Activated naive CD8-positive, alpha-beta T cell treated with anti-CD3 and anti-CD28 coated beads, Interleukin-2, amount 50 U/mL, for 16 hours (primary cell): ENCODE data around the gene RBP5.

Source experiments
- DNase-seq: peaks from one replicate; pipeline ENCODE4 v3.0.0-alpha.2; 2020; ENCODE audit warnings: low read depth, low spot score

Gene RBP5

DNA sequence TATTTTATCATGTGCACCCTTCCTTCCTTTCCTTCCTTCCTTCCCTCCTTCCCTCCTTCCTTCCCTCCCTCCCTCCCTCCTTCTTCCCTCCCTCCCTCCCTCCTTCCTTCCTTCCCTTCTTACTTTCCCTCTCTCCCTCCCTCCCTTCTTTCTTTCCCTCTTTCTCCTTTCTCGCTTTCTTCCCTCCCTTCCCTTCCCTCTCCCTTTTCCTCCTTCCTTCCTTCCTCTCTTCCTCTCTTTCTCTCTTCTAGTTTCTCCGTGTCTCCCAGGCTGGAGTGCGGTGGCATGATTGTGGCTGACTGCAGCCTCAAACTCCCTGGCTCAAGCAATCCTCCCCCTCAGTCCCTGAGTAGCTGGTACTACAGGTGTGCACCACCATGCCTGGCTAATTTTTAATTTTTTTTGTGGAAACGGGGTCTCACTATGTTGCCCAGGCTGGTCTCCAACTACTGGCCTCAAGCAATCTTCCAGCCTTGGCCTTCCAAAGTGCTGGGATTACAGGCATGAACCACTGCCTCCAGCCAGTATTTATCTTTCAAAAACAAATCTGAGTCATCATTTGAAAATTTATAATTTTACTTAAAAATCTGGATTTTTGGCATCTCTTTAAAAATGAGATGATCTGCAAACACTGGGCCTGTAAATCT, 27.5 kb downstream of the RBP5 start:
- DNase-seq = no peak

DNA sequence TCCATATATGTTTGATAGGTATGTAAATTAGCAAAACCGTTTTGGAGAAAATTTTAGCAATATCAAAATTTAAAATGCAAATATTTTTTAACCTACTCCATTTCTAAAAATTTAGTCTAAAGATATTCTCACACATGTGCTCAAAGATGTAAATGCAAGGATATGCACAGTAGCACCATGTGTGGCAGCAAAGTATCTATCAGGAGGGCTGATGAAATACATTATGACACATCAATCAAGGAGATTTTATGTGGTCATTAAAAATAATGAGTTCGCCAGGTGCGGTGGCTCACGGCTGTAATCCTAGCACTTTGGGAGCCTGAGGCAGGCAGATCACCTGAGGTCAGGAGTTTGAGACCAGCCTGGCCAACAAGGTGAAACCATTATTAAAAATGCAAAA, 28.4 kb downstream of the RBP5 start:
- no peak for DNase-seq

DNA sequence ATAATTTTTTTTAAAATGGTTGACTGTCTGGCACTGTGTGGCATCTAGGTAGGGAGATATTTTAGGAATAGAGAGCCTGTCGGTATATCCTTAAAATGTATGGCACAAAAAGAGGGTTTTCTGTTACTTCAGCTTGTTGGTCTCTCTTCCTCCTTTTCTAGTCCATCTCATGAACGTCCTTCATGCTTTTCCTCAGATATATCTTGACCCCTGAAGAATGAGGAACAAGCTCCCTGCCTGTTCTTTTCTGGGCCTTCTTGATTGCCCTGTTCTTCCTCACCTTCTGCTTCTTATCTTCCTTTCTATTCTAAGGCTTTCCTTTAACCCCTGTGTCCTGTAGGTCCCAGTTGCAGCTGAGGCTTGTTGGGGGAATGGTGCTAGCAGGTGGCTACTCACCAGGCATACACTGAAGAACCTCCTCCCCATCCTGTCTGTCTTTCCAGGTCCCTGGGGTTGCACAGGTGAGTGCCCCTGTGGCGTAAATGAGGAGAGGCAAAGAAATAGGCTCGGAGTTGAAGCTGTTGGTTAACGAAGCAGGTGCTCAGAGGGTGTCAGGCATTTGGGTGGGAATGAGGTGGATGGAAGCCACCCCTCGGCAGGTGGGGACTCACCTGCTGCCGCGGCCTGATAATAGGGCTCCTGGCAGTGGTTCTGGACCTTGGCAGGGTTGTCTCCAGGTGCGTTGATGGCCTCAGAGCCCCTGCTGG, 29.2 kb downstream of the RBP5 start:
- DNase-seq = no peak

DNA sequence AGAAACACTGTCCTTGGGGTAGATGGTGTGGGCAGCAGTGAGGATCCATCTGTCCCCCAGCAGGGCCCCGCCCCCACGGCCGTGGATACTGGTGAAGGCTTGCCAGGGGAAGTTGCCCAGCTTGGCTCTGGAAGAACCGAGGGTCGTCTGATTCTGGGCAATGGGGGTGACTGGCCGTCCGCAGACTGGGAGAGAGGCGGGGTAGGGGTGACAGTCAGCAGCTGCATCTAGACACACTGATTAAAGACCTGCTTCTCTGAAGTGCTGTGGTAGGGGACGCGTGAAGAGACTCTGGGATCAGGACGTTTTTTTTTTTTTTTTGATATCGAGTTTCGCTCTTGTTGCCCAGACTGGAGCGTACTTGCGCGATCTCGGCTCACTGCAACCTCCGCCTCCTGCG, 31.7 kb downstream of the RBP5 start:
- no peak for DNase-seq

DNA sequence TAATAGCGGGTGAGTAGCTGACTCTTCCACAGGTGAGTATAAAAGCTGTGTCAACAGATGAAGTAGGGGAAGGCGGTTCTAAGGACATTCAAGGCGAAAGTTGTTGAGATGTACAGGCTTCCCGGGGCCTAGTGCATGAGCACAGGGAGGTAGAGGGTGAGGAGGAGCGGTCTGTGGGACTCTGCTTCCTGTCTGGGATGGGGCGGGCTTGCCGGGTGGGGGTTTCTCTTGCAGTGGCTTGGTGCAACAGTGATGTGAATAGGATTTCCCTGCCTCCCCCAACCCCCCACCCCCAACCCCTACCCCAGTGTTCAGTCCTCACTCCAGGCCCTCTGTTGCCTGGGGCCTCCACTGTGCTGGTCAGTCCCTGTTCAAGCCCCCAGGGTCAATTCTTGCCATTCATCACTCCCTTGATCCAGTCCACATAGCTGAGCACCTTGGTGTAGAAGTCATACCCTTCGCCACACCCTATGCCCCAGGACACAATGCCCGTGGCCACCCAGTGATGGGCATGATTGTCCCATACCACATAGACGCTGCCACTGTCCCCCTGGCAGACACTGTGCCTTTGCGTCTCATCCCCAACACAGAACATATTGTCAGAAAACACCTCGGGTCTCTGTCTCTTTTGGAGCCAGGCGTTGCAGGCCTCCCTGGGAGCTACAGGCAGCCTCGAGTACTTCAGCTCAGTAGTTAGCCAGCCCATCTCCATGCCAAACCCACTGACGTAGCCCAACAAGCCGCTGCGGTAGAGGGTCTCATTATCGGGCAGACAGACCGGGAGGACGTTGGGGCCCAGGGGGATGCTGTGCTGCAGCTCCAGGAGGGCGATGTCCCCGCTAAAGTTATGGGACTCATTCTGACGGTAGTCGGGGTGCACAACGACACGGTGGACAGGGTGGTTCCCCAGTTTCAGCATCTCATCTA, 32.4 kb downstream of the RBP5 start:
- DNase-seq = no peak

DNA sequence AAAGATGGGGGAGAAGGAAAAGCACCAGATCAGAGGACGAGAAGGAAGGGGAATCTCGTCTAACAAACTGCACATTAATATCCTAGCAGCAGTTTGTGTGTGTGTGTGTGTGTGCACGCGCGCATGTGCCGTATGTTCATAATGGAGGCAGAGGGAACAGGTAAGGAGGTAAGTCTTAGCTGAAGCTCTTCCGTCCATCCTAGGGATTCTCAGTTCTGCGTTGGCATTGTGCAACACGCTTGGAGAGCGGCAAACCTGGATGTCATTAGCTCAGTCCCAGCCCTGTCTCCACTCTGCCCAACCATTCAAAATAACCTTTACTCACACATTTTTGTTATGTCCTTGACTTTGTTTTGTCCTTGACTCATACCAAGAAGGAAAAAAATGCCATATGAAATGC, 34.8 kb downstream of the RBP5 start:
- no peak for DNase-seq

DNA sequence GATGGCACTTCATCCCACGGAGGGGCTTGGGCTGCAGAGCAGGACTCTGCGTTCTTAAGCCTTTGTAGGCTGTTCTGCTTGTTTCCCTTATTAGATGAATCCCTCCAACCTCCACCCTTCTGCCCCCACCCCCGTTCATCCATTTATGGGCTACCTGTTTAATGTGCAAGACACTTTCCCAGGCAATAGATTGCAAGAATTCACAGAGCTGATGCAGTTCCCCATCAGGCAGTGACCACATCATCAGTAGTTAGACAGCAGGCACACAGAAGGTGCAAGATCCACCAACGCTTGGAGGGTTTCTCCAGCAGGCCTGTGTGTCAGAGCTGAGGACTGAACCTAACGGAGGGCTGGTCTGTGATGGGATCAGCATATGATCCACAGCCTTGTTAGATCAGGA, 35.2 kb downstream of the RBP5 start:
- no peak for DNase-seq

DNA sequence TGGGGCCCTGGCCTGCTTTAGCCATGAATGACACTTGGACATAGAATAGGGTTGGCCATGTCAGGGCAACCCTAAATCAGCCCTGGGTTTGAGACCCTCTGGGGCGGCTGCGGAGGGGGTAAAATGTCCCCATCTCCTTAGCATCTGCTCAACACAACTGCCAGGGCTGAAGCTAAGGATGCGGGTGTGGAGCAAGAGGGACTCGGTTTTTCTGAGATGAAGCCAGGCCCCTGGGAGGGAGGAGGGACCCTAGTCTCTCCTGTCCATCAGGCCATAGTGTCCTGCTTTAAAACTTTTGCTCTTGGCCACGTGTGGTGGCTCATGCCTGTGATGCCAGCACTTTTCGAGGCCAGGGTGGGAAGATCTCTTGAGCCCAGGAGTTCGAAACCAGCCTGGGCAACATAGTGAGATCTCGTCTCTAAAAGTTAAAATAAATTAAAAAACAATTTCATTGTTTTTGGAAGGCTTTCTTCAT, 35.7 kb downstream of the RBP5 start:
- no peak for DNase-seq

DNA sequence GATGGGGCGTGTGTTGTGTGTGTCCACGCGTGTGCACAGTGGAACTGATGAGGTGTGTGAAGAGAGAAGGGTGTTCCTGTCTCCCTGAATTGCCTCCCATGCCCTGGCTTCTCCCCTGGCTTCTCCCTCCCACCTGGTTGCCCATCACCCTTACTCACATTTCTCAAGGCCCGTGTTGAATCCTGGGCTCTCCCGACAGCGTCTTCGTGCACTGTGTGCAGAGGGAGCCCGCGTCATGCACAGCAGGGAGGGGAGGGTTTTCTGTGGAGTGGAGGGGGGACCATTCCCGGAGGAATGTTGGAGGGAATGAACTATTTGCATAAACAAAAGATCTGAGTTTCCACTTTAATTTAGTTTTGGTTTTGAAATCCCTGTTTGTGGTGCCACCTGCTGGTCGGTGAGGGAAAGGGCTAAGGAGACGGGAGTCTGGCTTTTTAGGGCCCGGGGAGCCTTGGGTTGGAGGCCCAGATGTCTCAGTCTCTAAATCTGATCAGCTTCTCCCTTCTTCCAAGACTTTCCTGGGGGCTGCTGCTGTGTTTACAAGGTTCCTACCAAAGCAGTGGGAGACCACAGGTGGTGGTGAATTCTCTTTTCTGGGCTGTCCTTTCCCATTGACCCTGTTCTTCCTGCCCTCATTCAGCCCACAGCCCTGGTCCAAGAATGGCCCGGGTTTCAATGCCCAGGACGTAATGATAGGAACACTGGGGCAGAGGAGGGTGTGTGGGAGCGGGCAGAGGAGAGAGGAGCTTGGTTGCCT, 36.3 kb downstream of the RBP5 start, which contains the start of gene C1R:
C1R (minus strand) TSS at position 217 of the 757 bp plus-strand sequence; CDS start at position 160, 57 bp downstream.
- peak; percentile 49 for DNase-seq

DNA sequence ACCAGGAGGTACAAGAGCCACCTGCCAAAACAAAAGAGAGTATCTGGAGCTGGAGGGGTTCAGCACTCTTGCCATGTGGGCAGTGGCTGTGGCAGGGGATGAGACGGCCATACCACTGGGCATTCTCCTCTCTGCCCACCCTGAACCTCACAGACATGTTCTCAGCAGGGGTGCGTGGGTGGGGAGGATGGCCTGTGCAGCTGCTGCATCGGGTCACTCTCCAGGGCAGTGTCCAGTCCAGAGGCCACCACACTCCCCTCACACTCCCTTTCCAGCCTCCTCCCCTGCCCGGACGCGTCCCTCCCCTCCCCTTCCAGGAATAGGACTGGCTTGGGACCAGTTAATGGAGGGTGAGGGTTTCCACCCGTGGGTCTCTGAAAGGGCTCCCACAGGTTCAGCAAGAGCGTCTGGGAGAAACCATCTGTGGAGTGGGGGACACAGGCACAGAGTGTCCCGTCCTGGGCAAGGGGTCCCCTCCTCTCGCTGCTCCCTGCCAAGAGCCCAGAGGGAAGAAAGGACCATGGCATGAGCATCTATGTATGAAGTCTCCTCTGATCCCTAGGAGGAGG, 36.9 kb downstream of the RBP5 start:
- DNase-seq = no peak

DNA sequence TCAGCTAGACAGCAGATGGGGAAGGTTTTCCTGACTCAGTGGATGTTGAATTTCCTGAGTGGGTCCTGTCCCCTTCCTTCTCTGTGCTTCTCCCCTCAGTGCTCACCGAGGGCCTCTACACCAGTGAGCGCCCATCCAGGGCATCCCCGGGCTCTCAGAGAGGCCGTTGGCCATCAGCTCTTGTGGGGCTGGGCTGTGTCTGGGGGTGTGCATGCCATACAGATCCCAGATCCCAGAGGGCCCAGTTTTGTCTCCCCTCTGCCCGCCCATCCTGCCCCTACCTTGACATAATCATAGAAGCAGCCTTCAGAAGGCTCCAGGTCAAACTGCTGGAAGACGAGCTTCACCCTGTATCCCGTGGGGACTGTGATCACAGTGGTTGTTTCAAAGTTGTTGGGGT, 37.5 kb downstream of the RBP5 start:
- DNase-seq = no peak

DNA sequence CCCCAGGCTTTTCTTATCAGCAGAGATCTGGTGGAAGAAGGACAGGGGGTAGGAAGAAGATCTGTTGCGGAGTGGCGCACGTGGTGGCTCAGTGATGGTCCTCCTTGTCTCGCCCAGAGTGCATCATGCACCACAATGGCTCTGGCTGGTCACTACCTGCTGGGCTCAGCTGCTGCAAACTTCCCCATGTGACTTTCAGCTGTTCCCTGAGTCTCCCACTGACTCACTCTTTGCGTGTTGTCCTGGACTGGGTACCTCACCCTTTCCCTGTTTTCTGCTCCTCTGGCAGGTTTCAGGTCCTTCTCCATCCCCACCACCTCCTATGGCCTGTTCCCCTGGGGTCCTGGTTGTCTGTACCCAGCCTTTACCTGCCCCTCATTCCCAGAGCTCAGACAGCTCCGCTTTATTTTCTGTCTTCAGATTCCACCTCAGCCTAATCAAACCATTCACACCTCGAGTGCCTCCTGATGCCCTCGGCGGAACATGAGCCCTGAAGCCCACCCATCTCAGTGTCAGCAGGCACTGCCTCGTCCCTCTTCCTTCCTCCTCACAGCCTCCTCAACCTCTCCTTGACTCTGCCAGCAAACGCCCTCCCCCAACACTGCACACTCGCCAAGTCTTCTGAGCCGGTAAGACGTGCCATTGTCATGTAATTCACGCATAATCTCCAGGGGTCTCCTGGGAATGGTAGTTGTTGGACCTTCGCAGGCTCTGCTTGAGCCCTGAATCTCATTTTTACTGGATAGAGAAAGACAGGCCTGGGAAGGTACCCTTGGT, 38.3 kb downstream of the RBP5 start:
- DNase-seq = no peak

DNA sequence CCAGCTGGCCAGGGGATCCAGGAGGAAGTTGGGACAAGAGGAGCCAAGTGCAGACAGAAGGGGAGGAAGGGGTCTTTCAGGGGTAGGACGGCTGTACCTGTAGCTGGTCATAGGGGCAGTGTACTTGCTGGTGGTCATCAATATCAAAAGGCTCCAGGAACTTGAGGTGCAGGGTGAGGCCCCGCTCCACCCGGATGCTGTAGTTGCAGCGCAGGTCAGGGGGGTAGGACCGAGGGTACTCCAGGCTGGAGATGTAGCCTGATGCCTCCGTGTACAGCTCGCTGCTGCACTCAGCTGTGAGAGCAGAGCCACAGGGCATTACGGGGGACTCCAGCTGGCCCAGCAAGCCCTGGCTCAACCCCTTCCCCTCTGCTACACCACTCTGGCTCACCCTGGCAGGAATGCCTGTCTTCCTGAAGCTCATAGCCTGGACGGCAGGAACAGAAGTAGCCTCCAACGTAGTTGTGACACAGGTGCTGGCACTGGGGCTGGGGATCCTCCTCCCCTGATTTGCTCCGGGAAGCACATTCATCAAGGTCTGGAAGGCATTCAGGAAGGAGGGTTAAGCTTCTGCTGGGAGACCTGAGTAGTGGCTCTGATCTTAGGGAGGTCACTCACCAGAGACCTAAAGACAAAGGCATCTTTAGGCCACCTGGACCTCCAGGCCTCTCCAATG, 39.4 kb downstream of the RBP5 start:
- DNase-seq = no peak

DNA sequence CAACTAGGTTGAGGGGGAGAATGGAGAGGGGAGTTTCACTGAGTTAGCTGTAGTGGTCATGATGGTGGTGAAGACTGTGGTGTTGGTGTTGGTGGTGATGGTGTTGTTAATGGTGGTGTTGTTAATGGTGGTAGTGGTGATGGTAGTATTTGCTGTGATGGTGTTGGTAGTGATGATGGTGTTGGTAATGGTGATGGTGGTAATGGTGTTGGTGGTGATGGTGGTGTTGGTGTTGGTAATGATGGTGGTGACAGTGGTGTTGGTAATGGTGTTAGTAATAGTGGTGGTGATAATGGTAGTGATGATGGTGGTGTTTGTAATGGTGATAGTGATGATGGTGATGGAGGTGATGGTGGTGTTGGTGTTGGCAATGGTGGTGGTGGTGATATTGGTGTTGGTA, 45.6 kb downstream of the RBP5 start:
- no peak for DNase-seq

DNA sequence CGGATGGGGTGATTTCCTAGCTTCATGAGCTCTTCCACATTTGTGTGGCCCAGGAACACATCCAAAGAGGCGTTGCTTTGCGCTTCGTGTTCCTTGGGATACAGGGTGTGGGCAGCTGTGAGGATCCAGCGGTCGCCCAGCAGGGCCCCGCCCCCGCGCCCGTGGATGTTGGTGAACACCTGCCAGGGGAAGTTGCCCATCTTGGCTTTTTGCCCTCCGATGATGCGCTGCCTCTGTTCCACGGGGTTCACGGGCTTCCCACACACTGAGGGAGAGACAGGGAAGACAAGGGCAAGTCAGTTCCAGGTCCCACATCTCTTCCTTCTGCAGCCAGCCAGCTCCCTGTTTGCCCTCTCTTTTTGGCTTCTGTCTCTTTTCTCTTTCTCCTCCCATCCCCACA, 47.7 kb downstream of the RBP5 start:
- no peak for DNase-seq

DNA sequence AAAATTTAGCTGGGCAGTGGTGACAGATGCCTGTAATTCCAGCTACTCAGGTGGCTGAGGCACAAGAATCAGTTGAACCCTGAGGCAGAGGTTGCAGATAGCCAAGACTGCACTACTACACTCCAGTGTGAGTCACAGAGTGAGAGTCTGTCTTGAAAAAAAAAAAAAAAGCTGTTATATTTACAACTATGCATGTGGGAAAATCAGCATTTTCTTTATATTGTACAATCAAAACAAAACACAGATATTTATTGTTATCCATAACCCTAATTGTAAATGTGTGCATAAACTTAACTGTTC, 48.9 kb downstream of the RBP5 start:
- no peak for DNase-seq

DNA sequence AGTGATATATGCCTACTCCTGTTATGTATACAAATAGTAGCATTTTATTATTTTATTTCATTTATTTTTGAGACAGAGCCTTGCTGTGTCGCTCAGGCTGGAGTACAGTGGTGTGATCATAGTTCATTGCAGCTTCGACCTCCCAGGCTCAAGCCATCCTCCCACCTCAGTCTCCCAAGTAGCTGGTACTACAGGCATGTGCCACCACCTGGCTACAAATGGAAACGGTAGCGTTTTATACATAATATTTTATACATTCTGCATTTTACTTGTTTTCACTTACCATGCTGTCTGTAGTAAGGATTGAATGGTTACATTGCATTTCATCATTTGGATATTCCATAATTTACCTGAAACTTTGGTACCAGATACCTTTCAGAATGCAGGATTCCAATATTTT, 50.5 kb downstream of the RBP5 start:
- DNase-seq = no peak

DNA sequence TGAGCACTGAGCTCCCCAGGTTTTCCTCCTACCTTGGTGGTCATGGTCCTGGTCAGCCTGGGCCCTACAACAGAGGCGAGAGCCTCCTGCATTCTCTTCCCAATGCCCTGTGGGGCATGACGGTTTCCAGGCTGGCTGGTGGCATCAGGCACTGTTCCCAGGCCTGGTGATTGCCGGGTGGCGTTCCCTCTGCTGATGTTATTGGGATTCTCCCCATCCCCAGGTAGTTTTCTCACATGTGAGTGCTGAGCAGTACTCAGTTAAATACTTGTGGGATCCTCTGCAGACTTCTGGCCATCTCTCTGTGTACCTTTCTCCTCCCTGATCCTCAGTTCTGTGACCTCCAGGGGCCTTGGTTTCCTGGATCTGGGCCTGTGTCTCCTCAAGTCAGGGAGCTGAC, 52.2 kb downstream of the RBP5 start:
- no peak for DNase-seq

DNA sequence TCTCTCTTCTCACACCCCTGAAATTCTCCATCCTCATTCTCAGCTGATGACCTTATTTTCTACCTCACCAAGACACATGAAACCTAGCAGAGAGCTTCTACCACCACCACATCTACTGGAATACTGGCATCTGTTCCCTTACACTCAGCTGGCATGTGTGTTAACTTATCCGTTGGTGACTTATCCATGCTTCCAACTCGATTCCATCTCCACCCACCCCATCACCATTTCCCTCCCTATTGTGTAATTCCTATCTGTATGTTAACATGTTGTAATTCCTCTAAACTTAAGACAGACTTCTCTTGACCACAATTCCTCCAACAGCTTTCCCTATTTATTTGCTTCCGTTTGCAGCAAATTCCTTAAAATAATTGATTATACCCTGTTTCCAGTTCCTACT, 52.8 kb downstream of the RBP5 start:
- no peak for DNase-seq

DNA sequence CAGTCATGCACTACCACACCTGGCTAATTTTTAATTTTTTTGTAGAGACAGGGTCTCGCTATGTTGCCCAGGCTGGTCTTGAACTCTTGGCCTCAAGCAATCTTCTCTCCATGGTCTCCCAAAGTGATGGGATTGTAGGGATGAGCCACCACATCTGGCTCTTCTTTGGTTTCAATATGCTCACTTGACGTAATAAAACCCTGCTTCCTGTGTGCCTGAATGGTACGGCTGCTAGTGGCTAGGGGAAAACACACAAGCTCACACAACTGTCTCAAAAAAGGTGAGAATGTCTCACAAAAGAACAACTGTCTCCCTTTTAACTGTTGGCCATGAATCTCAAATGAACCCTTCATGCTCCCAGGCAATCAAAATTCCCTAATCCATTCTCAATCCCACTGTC, 53.2 kb downstream of the RBP5 start:
- DNase-seq = no peak
